KMS-11 (cell line): ENCODE data around the gene SERINC2.

Experiments used
- H2AFZ ChIP-seq: fragments of 200-600 bp; sonication (generic); 2 replicates; pipeline ENCODE4 v1.6.1; 2016; ENCODE audit warnings: antibody characterized with exemption, mixed run types, low read depth
- H3K27ac ChIP-seq: fragments of 200-600 bp; sonication (generic); 2 replicates; pipeline ENCODE4 v1.6.1; 2016; ENCODE audit warnings: mild to moderate bottlenecking, mixed run types
- H3K27me3 ChIP-seq: fragments of 200-600 bp; sonication (generic); 2 replicates; pipeline ENCODE4 v1.6.1; 2017; ENCODE audit warnings: mild to moderate bottlenecking, low read depth, mixed run types, moderate library complexity; ENCODE audit not compliant: insufficient read depth
- H3K36me3 ChIP-seq: fragments of 200-600 bp; sonication (generic); 2 replicates; pipeline ENCODE4 v1.6.1; 2017; ENCODE audit warnings: mild to moderate bottlenecking, mixed run types; ENCODE audit not compliant: insufficient read depth
- H3K4me1 ChIP-seq: fragments of 200-600 bp; sonication (generic); 2 replicates; pipeline ENCODE4 v1.6.1; 2016; ENCODE audit warnings: mild to moderate bottlenecking, low read depth, mixed run types; ENCODE audit not compliant: poor library complexity, severe bottlenecking
- H3K4me2 ChIP-seq: fragments of 200-600 bp; sonication (generic); 2 replicates; pipeline ENCODE4 v1.7.0; 2016; ENCODE audit warnings: mild to moderate bottlenecking, mixed run types
- H3K4me3 ChIP-seq: fragments of 200-600 bp; sonication (generic); IDR thresholded peaks from 2 replicates; pipeline ENCODE4 v1.6.1; 2017; ENCODE audit warnings: low read depth, low read length, mixed read lengths; ENCODE audit not compliant: insufficient read depth
- H3K79me2 ChIP-seq: fragments of 200-600 bp; sonication (generic); 2 replicates; pipeline ENCODE4 v1.6.1; 2016; ENCODE audit warnings: low read depth, mixed run types; ENCODE audit not compliant: insufficient read depth
- H3K9ac ChIP-seq: fragments of 200-600 bp; sonication (generic); 2 replicates; pipeline ENCODE4 v1.6.1; 2016; ENCODE audit warnings: mild to moderate bottlenecking, mixed run types
- H4K20me1 ChIP-seq: fragments of 200-600 bp; sonication (generic); 2 replicates; pipeline ENCODE4 v1.6.1; 2016; ENCODE audit warnings: mild to moderate bottlenecking, mixed run types; ENCODE audit not compliant: insufficient read depth
- CTCF ChIP-seq: fragments of 200-600 bp; sonication (generic); conservative IDR thresholded peaks from 2 replicates; pipeline ENCODE4 v1.6.1; 2017; ENCODE audit warnings: low read depth, mild to moderate bottlenecking, antibody characterized with exemption, low read length, moderate library complexity, mixed read lengths

SERINC2 gene

GRCh38 chr1:31407029-31407626 is 5.9 kb upstream of the SERINC2 start:
- no peaks in the 10 kb centered on the region for H3K36me3 ChIP-seq
- H3K27ac ChIP-seq: no peak overlapping the region
- H2AFZ ChIP-seq: no peak overlapping the region
- no peaks in the 10 kb centered on the region for H4K20me1 ChIP-seq
- TF ChIP-seq CTCF: no peak
- H3K4me2 ChIP-seq: no peak overlapping the region
- no peaks in the 10 kb centered on the region for H3K79me2 ChIP-seq
- no peak overlapping the region for H3K4me3 ChIP-seq
- H3K27me3 ChIP-seq: peaks cover 10% of the 10 kb centered on the region; the same call in 1 of the 2 replicates
- no peaks in the 10 kb centered on the region for H3K4me1 ChIP-seq
- no peak overlapping the region for H3K9ac ChIP-seq

GRCh38 chr1:31408788-31409318 is 4.2 kb upstream of the SERINC2 start:
- Histone ChIP-seq H4K20me1 (no peaks in the 10 kb centered on the region), H3K36me3 (no peaks in the 10 kb centered on the region), H3K4me3 (no peak overlapping the region), H3K4me1 (no peaks in the 10 kb centered on the region), H3K27ac (no peak overlapping the region), H3K27me3 (peaks cover 20% of the 10 kb centered on the region), H3K4me2 (no peak overlapping the region), H3K9ac (no peak overlapping the region), H3K79me2 (no peaks in the 10 kb centered on the region), H2AFZ (no peak overlapping the region)
- TF ChIP-seq CTCF: no peak

DNA sequence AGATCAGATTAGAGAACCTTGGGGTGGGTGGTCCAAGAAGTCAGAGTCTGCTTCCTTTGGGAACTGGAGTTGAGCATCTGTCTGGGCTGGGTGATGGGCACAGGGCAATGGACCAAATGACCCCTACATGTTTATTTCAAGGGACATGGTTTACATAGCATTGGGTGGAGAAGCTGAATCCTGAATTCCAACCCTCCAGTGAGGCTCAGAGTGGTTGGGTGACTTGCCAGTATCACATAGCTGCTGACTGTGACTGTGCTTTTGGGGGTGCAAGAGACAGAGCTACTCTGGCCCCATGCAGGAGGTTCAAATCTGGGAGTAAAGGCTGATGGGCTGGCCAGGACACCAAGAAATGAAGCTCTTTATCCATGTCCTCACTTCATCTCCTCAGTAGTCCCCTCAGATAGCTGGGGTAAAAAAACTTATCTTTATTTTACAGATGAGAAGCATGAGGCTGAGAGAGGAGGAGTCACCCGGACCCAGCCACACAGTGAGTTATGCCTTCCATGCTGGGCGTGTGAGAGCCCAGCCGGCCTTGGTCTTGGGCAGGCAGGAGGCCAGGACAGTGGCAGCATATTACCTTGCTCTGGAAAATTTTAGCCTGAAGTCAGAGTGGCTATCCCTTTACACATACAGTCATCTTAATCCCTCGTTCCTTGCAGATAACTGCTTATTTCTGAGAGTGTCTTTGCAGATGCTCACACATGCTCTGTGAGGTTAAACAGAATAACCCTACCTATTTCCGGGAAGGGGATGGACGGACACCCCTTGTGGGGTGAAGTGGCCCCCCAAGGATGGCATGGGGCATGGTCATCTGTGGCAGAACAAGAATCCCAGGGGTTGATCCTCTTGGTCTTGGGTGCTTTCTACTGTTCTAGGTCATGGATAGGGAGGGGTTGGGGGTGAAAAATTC is 2.8 kb upstream of the SERINC2 start:
- no peak overlapping the region for H3K9ac ChIP-seq
- peaks cover 27% of the 10 kb centered on the region for H3K27me3 ChIP-seq
- no peak overlapping the region for H3K4me2 ChIP-seq
- TF ChIP-seq CTCF: no peak
- H3K36me3 ChIP-seq: no peaks in the 10 kb centered on the region
- no peak overlapping the region for H3K4me3 ChIP-seq
- no peaks in the 10 kb centered on the region for H3K4me1 ChIP-seq
- H4K20me1 ChIP-seq: no peaks in the 10 kb centered on the region
- no peaks in the 10 kb centered on the region for H3K79me2 ChIP-seq
- H2AFZ ChIP-seq: no peak overlapping the region
- no peak overlapping the region for H3K27ac ChIP-seq

GRCh38 chr1:31410871-31411270 is 2.1 kb upstream of the SERINC2 start:
- Histone ChIP-seq H3K27ac (no peak overlapping the region), H4K20me1 (no peaks in the 10 kb centered on the region), H3K9ac (no peak overlapping the region), H3K36me3 (no peaks in the 10 kb centered on the region), H3K4me3 (no peak overlapping the region), H3K4me2 (no peak overlapping the region), H3K27me3 (peaks cover 27% of the 10 kb centered on the region), H3K79me2 (no peaks in the 10 kb centered on the region), H2AFZ (no peak overlapping the region), H3K4me1 (no peaks in the 10 kb centered on the region)
- TF ChIP-seq CTCF: no peak
